Stimulated activated CD4-positive, alpha-beta T cell treated with anti-CD3 and anti-CD28 coated beads, Interleukin-1b, Interleukin-23, amount 100 ng/mL, for 48 hours (primary cell): ENCODE measurements around the gene HES3.
"Not testable (repeated sequence)": the region's sequence is repeated elsewhere in the genome, so short reads cannot be mapped to it uniquely, and the experiment has no call there.

Experiments used
- DNase-seq: peaks from one replicate; pipeline ENCODE4 v3.0.0-alpha.2; 2020

The HES3 gene

DNA sequence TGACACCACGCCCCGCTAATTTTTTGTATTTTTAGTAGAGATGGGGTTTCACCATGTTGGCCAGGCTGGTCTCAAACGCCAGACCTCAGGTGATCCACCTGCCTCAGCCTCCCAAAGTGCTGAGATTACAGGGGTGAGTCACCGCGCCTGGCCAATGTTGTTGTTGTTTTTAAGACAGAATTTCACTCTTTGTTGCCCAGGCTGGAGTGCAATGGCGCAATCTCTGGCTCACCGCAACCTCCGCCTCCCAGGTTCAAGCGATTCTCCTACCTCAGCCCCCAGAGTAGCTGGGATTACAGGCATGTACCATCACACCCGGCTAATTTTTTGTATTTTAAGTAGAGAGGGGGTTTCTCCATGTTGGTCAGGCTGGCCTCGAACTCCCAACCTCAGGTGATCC lies 24.3 kb upstream of the HES3 start:
- DNase-seq, result not testable (repeated sequence)

DNA sequence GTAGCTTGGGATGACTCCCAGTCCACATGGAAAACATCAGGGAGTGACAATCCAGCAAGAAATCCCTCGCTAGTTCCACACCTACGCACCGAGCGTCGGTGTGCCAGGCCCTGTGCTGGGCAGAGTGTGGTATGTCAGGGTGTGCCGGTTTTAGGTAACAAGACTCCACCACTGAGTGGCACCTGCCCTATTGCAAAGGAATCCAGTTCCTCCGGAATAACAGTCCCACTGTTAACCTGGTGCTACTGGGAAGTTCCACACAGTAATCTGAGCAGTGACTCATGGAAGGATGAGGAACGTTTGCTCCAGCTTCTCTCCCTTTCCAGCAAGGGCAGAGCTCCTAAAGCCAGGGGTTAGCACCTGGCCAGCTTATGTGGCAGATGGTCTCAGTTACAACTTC lies 23.7 kb upstream of the HES3 start:
- no peak for DNase-seq

DNA sequence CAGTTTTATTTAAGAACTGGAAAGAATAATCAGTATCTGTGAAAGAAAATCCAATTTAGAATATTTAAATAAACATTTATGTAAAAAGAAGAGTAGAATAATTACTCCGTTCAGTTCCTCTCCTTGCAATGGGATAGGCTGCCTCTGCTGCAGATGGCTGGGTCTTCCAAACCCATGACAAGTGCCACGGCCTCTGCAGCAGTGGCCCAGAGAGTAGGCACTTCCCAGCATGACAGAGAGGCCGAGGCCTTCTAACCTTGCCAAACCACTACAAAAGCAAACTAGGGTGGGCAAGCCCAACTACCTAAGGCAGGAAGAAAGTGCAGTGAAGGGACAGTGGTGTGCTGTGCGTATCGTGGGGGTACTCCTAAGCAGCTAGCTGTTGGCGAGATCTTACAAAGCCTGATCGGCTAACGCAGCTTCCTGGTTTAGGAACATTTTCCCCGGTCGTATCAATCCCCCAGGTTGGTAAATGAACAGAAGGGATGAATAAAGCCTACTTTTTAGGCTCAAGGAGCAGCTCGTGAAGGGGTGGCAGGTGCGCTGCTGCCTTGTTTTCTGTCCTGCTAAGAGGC lies 22.7 kb upstream of the HES3 start:
- DNase-seq, result no peak

DNA sequence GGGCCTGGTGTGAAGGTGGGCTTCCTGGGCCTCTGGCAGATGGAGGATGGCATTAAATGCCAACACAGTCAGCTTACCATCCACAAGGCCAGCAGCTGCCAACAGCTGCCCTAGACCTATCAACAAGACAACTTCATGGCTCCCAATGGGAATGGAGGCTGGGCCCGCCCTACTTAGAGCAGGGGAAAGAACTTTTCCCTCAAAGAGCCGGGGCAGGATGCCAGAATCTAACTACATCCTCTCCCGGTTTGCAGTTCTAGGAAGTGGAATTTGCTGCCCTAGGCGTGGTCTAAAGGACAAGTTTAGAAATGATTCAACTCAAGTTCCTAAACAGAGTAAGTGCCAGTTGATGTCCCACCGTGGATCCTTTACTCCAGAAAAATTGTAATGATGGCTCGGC lies 21.3 kb upstream of the HES3 start:
- no peak for DNase-seq

DNA sequence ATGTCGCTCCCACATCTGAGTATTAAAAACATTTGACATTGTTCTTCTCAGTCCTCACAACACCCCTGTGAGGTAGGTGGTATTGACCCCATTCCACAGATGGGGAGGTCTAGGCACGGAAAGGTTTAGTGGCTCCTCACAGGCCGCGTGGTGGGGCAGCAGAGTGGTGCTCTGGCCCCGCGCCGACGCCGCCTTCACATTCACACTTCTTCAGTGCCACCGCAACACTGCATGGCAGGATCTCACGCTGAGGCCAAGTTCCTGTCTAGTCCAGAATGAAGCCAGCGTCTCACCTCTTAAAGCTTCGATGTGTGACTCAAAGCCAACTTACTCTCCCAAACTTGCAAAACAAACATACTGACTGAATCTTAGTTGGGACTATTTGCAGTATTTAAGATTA lies 20.4 kb upstream of the HES3 start:
- DNase-seq, result no peak

GRCh38 chr1:6224718-6225117 lies 19.3 kb upstream of the HES3 start:
- no peak for DNase-seq

DNA sequence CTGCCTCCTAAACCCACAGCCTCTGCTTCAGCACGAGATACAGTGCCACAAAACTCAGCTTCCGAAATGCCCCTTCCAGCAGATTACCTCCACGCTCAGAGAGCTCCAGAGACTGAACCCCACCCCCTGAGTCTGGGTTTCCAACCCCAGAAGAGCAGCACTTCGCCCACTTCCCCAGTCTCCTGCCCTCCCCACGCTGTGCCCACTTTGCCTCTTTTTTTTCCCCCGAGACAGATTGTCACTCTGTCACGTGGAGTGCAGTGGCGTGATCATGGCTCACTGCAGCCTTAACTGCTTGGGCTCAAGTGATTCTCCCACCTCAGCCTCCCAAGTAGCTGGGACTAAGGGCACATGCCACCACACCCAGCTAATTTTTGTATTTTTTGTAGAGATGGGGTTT lies 18.3 kb upstream of the HES3 start:
- DNase-seq, result no peak

DNA sequence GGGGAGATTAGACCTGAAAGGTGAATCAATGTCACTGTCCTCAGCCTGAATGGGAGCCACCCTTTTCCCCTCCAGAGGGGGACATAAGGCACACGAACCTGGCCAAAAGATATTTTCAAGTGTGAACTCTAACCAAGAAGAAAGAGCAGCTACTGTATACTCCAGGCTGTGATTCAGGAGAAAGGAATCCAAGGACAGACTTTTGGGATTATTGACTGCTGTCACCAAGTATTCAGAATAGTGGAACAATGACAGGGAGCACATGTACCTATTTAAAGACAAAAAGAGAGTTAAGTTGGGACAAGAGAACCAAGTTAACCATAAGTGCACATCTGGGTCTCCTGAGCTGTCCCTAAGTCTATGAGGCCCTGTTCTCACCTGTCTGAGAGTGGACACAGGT lies 10.6 kb upstream of the HES3 start:
- no peak for DNase-seq

GRCh38 chr1:6234502-6235295 lies 9.3 kb upstream of the HES3 start:
- DNase-seq, result no peak

DNA sequence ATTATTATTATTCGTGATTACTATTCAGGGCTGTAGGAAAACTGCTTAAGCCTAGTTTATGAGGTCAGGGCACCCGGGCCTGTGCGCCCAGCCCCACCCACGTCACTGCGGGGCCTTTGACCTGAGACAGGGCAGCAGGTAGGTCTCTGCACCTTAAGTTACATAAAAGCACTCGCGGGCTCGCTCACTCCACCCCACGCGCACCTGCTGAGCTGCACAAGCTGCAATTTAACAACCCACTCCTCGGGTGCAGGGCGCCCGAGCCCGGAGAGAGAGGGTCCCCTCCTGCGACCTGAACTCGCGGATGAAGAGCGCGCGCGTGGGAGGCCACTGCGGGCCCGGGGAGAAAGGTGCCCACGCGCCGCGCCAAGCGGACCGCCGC lies 8.7 kb upstream of the HES3 start:
- peak; percentile 27 for DNase-seq

DNA sequence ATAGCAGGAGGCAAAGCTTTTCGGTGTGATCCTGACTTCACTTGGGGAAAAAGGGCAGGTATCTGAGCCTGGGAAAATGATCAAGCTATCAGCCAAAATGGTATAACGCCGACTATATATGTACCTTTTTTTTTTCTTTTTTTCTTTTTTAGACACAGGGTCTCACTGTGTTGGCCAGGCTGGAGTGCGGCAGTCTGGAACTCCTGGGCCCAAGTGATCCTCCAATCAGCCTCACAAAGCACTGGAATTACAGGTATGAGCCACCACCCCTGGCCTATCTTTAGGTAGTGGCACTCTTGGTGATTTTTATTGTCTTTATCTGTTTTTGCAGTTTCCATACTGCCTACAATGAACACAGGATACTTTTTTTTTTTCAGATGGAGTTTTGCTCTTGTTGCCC lies 6.9 kb upstream of the HES3 start:
- DNase-seq, result no peak

- DNase-seq, result no peak
Observed at GRCh38 chr1:6239213-6239752, 4.7 kb upstream of the HES3 start.

- DNase-seq, result no peak
Observed at GRCh38 chr1:6239950-6240768, 3.8 kb upstream of the HES3 start.

DNA sequence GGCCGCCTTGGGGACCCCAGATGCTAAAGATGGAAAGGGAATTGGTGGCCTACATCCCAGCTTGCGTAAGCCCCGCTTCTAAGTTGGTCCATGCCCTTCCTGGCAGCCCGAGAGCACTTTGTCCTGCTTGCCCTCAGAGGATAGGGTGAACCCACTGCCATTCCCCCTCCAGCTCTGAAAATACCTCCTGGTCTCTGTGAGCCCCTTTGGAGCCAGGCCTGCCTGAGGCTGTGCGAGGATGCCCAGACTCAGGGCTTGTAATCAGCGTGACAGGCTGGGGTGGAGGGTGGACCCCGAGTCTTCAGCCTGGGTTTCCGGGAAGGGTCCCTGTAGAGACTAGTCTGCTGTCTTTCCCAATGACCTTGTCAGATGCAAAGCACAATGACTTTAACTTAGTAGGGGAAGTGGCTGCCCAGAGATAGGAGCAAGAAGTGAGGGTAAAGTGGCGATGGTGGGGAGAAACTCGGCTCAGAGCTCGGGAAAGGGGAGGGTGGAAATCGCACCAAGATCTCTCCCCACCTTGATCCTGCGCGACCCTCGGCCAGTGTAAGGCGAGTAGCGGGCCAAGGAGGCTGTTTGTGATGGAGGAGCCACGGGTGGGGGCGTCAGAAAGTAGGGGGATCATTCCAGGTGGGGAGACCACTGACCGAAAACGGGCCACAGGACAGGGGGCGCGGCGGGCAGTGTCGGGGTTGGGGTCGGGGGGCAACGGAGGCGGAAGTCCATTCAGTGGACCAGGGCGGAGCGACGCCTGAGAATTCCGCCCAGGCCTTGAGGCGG lies 2.7 kb upstream of the HES3 start:
- DNase-seq, result no peak

GRCh38 chr1:6241887-6242740 lies 1.9 kb upstream of the HES3 start:
- no peak for DNase-seq

- no peak for DNase-seq
Observed at GRCh38 chr1:6243053-6243834, 735 bp upstream of the HES3 start.

GRCh38 chr1:6244401-6245049 lies 546 bp downstream of the HES3 start:
- DNase-seq, result no peak

DNA sequence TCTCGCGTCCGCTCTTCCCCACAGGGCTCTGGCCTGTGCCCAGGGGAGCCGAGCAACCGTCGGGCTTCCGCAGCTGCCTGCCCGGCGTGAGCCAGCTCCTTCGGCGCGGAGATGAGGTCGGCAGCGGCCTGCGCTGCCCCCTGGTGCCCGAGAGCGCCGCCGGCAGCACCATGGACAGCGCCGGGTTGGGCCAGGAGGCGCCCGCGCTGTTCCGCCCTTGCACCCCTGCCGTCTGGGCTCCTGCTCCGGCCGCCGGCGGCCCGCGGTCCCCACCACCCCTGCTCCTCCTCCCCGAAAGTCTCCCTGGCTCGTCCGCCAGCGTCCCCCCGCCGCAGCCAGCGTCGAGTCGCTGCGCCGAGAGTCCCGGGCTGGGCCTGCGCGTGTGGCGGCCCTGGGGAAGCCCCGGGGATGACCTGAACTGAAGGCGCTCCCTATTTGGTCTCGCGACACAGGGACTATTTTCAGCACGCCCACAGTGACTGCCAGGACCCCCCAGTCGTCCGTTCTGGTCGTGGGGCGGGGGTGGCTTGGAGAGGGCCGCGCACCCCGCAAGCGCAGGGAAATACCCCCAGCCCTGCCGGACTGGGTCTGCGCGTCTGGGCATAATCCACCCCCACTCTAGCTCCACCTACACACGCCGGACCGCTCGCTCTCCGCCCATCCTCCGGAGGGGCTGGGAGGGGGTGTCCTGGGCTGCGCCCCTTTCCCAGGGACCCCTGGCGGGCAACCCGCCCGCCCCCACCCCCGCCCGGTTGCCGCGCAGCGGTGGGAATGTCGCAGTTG lies 1.3 kb downstream of the HES3 start:
- peak; percentile 75 for DNase-seq

DNA sequence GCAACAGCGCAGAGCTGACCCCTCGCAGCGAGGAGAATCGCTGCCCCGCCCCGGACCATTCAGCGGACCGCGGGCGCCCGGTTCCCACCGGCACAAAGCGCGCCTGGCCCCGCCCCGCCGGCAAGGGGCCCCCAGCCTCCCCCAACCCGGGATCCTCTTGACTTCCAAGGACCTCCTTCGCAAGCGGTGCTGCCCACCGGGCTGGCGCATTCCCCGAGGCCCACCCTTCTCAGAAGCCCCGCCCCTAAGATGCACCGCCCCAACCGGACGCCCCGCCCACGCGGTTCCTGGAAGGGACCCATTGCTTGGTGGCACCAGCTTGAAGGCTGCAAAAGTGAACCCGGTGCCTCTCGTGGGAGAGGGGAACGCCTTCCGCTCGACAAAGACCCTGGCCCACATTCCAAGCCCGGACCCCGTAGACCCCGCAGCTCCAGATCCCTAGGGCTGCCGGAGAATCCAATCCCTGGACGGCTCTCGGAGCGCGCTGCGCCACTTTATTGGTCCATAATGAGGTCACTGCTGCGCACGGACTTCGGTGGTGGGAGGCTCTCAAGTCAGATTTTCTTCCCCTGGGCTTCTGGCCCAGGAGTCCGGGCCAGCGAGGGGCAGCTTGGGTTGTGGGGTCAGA lies 2.0 kb downstream of the HES3 start:
- peak; percentile 33 for DNase-seq
